ENCODE measurements around the gene PALM3.

DNA sequence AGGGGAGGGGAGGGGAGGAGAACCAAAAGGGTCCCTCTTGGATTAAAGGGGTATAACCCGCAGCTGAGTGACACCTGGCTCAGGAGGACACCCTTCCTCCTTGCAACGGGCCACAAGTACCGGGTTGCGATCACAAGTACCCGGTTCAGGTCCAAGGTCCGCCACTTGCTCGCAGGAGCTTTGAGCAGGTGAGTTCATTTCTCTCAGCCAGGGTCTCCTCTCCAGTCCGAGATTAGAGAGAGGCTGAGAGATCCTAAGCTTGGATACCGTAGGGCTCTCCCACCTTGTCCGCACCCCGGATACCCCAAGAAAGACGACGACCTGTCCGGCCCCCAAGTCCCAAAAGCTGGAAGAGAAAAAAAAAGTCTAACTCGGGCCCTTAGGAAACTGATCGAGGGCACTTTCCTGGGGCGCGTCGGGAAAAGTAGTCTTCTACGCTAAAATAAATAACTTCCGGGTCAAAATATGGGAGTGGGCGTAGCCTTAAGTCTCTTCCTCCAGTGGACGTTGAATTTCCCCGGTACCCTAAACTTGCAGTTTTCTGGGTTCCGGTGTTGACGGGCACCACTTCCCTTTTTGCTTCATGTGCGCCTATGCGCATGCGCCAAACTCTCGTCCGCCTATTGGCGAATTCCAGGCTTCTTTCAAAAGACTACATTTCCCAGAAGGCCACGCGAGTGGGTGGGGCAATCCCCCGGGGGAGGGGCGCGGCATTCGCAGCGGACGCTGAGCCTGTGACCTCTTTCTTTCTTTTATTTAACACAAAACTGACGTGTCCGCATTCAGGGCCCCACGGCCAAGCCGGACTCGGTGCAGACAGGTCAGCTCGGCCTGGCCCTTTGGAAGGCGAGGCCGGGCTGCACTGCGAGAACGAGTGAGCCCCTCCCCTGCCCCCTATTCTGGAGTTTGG lies 19.3 kb upstream of the PALM3 start:
- no peak for TF ChIP-seq ESRRG (CRISPR knock-in tag; IDR thresholded peaks at IDR 0.05)
- no peak for TF ChIP-seq CSDC2 (CRISPR knock-in tag; IDR thresholded peaks at IDR 0.05)
- no peak for TF ChIP-seq ARNTL (CRISPR knock-in tag; IDR thresholded peaks at IDR 0.05; ENCODE audit: borderline replicate concordance, low read depth)
- TF ChIP-seq GLIS3 (CRISPR knock-in tag; IDR thresholded peaks at IDR 0.05), result no peak
- TF ChIP-seq SNAI2 (CRISPR knock-in tag; IDR thresholded peaks at IDR 0.05), result no peak
- TF ChIP-seq, protein P1, sequence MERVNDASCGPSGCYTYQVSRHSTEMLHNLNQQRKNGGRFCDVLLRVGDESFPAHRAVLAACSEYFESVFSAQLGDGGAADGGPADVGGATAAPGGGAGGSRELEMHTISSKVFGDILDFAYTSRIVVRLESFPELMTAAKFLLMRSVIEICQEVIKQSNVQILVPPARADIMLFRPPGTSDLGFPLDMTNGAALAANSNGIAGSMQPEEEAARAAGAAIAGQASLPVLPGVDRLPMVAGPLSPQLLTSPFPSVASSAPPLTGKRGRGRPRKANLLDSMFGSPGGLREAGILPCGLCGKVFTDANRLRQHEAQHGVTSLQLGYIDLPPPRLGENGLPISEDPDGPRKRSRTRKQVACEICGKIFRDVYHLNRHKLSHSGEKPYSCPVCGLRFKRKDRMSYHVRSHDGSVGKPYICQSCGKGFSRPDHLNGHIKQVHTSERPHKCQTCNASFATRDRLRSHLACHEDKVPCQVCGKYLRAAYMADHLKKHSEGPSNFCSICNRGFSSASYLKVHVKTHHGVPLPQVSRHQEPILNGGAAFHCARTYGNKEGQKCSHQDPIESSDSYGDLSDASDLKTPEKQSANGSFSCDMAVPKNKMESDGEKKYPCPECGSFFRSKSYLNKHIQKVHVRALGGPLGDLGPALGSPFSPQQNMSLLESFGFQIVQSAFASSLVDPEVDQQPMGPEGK (CRISPR knock-in tag; IDR thresholded peaks at IDR 0.05; ENCODE audit: borderline replicate concordance), result no peak
- TF ChIP-seq, protein P2, sequence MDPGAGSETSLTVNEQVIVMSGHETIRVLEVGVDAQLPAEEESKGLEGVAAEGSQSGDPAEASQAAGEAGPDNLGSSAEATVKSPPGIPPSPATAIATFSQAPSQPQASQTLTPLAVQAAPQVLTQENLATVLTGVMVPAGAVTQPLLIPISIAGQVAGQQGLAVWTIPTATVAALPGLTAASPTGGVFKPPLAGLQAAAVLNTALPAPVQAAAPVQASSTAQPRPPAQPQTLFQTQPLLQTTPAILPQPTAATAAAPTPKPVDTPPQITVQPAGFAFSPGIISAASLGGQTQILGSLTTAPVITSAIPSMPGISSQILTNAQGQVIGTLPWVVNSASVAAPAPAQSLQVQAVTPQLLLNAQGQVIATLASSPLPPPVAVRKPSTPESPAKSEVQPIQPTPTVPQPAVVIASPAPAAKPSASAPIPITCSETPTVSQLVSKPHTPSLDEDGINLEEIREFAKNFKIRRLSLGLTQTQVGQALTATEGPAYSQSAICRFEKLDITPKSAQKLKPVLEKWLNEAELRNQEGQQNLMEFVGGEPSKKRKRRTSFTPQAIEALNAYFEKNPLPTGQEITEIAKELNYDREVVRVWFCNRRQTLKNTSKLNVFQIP (CRISPR knock-in tag; IDR thresholded peaks at IDR 0.05; ENCODE audit: borderline replicate concordance, low read depth), result no peak
- no peak for TF ChIP-seq ZFP3 (CRISPR knock-in tag; IDR thresholded peaks at IDR 0.05)
- TF ChIP-seq, protein P3, sequence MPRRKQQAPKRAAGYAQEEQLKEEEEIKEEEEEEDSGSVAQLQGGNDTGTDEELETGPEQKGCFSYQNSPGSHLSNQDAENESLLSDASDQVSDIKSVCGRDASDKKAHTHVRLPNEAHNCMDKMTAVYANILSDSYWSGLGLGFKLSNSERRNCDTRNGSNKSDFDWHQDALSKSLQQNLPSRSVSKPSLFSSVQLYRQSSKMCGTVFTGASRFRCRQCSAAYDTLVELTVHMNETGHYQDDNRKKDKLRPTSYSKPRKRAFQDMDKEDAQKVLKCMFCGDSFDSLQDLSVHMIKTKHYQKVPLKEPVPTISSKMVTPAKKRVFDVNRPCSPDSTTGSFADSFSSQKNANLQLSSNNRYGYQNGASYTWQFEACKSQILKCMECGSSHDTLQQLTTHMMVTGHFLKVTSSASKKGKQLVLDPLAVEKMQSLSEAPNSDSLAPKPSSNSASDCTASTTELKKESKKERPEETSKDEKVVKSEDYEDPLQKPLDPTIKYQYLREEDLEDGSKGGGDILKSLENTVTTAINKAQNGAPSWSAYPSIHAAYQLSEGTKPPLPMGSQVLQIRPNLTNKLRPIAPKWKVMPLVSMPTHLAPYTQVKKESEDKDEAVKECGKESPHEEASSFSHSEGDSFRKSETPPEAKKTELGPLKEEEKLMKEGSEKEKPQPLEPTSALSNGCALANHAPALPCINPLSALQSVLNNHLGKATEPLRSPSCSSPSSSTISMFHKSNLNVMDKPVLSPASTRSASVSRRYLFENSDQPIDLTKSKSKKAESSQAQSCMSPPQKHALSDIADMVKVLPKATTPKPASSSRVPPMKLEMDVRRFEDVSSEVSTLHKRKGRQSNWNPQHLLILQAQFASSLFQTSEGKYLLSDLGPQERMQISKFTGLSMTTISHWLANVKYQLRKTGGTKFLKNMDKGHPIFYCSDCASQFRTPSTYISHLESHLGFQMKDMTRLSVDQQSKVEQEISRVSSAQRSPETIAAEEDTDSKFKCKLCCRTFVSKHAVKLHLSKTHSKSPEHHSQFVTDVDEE (CRISPR knock-in tag; IDR thresholded peaks at IDR 0.05), result no peak

All from SK-N-SH treated with all-trans-retinoic acid at 6 μM for 48 hours (cell line).